Type B pancreatic cell (in vitro differentiated cells): ENCODE results near the gene CEP104. TPM values are rescaled to one million over a fixed set of nuclear protein-coding genes. Genes with fewer than 3 reads are reported as not detected.

Source experiments
- DNase-seq: peaks from one replicate; pipeline ENCODE4 v3.0.0; 2021; ENCODE audit warnings: mixed read lengths; ENCODE audit not compliant: unreplicated experiment; ENCODE audit errors: extremely low spot score
- H3K27ac Mint-ChIP-seq: 2 replicates; pipeline ENCODE4 v1.8.0; 2021; ENCODE audit warnings: mild to moderate bottlenecking, mixed read lengths
- H3K27me3 Mint-ChIP-seq: 2 replicates; pipeline ENCODE4 v1.8.0; 2021; ENCODE audit warnings: mixed read lengths
- H3K36me3 Mint-ChIP-seq: 2 replicates; pipeline ENCODE4 v1.8.0; 2021; ENCODE audit warnings: mixed read lengths
- H3K4me1 Mint-ChIP-seq: one replicate; pipeline ENCODE4 v1.8.0; 2021; ENCODE audit warnings: mixed read lengths; ENCODE audit not compliant: unreplicated experiment
- H3K4me3 Mint-ChIP-seq: 2 replicates; pipeline ENCODE4 v1.8.0; 2021; ENCODE audit warnings: mild to moderate bottlenecking, mixed read lengths
- H3K9me3 Mint-ChIP-seq: 2 replicates; pipeline ENCODE4 v1.8.0; 2021; ENCODE audit warnings: mixed read lengths
- total RNA-seq: library from RNA; stranded (reverse); gene quantifications from 2 replicates; pipeline ENCODE4 v1.2.1, GENCODE V29; 2021; ENCODE audit warnings: low replicate concordance
- TF ChIP-seq, protein P1 (sequence below): fragments of 200-600 bp; sonication (generic); conservative IDR thresholded peaks from 2 replicates; pipeline ENCODE4 v1.5.0; 2021; ENCODE audit warnings: antibody characterized with exemption, mild to moderate bottlenecking

The CEP104 gene
- total RNA-seq, 1 donor from 2014 or later, result 41.9 TPM

DNA sequence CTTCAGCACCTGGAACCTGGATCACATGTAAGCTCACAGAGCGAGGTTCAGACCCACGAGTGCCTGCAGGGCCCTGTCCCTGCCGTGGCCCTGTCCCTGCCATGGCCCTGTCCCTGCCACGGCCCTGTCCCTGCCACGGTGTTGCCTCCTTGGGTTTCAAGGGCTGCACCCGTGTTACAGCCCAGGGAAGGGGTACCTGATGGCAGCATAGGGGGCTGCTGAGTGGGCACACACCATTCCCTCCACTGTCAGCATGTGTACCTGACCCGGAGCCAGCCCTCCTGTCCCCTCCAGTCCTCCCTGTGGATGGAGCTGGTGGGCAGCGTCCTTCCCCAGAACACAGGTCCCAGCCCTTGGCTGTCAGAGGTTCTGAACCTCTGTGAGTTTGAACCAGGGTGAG is 15.5 kb upstream of the CEP104 start:
- TF ChIP-seq, protein P1, sequence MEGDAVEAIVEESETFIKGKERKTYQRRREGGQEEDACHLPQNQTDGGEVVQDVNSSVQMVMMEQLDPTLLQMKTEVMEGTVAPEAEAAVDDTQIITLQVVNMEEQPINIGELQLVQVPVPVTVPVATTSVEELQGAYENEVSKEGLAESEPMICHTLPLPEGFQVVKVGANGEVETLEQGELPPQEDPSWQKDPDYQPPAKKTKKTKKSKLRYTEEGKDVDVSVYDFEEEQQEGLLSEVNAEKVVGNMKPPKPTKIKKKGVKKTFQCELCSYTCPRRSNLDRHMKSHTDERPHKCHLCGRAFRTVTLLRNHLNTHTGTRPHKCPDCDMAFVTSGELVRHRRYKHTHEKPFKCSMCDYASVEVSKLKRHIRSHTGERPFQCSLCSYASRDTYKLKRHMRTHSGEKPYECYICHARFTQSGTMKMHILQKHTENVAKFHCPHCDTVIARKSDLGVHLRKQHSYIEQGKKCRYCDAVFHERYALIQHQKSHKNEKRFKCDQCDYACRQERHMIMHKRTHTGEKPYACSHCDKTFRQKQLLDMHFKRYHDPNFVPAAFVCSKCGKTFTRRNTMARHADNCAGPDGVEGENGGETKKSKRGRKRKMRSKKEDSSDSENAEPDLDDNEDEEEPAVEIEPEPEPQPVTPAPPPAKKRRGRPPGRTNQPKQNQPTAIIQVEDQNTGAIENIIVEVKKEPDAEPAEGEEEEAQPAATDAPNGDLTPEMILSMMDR, result no peak
- Mint-ChIP-seq H3K27ac (no peak overlapping the region), H3K4me3 (no peak overlapping the region), H3K27me3 (no peaks in the 10 kb centered on the region), H3K36me3 (peaks cover 25% of the 10 kb centered on the region), H3K9me3 (no peaks in the 10 kb centered on the region), H3K4me1 (no peaks in the 10 kb centered on the region)
- no peak for DNase-seq

DNA sequence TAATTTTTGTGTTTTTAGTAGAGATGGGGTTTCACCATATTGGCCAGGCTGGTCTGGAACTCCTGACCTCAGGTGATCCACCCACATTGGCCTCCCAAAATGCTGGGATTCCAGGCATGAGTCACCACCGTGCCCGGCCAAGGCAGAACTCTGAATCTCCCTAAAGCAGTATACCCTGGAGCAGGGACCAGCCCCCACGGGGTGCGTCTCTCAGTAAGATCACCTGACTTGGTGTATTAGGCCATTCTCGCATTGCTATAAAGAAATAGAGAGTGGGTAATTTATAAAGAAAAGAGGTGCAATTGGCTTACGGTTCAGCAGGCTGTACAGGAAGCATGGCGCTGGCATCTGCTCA is 14.4 kb upstream of the CEP104 start:
- Mint-ChIP-seq H3K9me3 (no peaks in the 10 kb centered on the region), H3K4me1 (no peaks in the 10 kb centered on the region), H3K36me3 (peaks cover 24% of the 10 kb centered on the region), H3K27ac (no peak overlapping the region), H3K4me3 (no peak overlapping the region), H3K27me3 (no peaks in the 10 kb centered on the region)
- DNase-seq, result no peak
- TF ChIP-seq, protein P1, result no peak

DNA sequence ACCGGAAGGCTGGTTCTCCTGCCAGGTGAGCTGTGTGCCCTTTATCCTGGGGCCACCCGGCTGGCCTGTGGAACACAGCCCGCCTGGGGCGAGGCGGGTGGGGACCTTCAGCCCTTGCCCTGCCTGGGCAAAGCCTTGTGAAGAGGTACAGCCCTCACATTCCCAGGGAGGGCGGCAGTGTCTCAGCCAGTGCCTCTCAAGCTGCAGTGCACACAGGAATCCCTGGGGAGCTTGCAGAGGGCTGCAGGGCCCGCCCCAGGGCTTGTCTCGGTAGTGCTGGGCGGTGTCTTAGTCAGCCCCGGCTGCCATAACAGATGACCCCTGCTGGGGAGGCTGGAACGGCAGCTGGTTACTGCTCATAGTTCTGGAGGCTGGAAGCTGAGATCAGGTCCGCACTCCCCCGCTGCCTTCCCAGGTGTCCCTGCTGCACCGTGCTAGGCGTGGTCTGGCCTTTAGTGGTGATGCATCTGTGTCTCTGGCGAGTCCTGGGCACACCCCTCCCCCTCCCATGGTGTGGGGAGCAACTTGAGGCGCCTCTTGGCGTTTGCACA is 12.8 kb upstream of the CEP104 start:
- Mint-ChIP-seq H3K9me3 (no peaks in the 10 kb centered on the region), H3K4me1 (no peaks in the 10 kb centered on the region), H3K27ac (no peak overlapping the region), H3K27me3 (no peaks in the 10 kb centered on the region), H3K36me3 (peaks cover 15% of the 10 kb centered on the region), H3K4me3 (no peak overlapping the region)
- DNase-seq, result no peak
- TF ChIP-seq, protein P1, result no peak

DNA sequence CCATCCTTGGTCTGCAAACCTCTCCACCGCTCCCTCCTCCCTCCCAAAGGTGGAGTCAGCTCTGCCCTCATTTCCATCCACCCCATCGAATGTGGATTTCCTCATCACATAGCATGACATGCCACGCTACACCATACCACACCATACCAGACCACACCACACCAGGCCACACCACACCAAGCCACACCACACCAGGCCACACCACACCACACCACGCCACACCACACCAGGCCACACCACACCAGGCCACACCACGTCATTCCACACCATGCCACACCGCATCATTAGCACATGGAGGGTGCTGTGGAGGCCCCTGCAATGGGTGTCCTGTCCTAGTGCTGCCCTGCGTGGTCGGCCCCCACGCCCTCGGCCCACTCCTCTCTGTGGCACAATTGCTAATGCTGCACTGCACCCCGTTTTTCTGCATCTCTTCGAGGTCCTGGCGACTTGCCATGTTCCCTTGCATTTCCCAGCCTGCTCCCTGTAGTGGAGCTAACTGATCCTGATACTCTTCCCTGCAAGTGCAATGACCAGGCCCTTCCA is 11.5 kb upstream of the CEP104 start:
- peaks cover 15% of the 10 kb centered on the region for H3K36me3 Mint-ChIP-seq
- H3K4me3 Mint-ChIP-seq, result no peak overlapping the region
- TF ChIP-seq, protein P1, result no peak

DNA sequence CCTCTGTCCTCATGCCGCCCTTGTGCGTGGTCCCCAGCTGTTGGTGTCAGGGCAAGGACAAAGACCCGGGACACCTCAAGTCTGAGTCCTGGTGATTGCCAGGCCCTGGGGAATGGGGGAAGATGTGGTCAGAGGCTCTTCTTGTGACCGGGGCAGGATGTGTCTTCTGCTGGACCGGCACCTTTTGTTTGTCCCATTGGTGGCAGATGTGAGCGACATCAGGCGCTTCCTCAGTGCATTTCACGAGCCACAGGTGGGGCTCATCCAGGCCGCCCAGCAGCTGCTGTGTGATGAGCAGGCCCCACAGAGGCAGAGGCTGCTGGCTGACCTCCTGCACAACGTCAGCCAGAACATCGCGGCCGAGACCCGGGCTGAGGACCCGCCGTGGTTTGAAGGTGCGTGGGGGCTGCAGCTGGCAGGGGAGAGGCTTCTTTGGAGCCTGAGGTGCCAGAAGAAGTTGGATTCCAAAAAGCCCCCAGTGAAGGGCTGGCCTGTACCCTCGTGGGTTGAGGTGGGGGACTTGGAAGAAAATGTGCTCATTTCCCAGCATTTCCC is 8.7 kb upstream of the CEP104 start:
- no peaks in the 10 kb centered on the region for H3K9me3 Mint-ChIP-seq
- no peak overlapping the region for H3K4me3 Mint-ChIP-seq
- DNase-seq, result no peak
- no peak overlapping the region for H3K27ac Mint-ChIP-seq
- no peaks in the 10 kb centered on the region for H3K4me1 Mint-ChIP-seq
- H3K27me3 Mint-ChIP-seq, result no peaks in the 10 kb centered on the region
- peaks cover 12% of the 10 kb centered on the region for H3K36me3 Mint-ChIP-seq
- TF ChIP-seq, protein P1, result no peak

More for the DNA sequence above, 11.5 kb upstream of the CEP104 start:
- H3K27me3 Mint-ChIP-seq, result no peaks in the 10 kb centered on the region
- H3K9me3 Mint-ChIP-seq, result no peaks in the 10 kb centered on the region
- H3K4me1 Mint-ChIP-seq, result no peaks in the 10 kb centered on the region
- no peak overlapping the region for H3K27ac Mint-ChIP-seq
- no peak for DNase-seq
